Testis (tissue), 3 donors: ENCODE measurements around the gene SESN3. TPM values are rescaled to one million over a fixed set of nuclear protein-coding genes. Genes with fewer than 3 reads are reported as not detected.
A peak's percentile ranks its signal among the peaks of the same experiment; 100 is the strongest.
"Not testable (repeated sequence)": the region's sequence is repeated elsewhere in the genome, so short reads cannot be mapped to it uniquely, and the experiment has no call there.

ENCODE experiments used
- DNase-seq: peaks from one replicate; pipeline ENCODE4 v3.0.0-alpha.2; 2019
- H3K27ac ChIP-seq, 2 donors: fragments of 200-600 bp; sonication (generic); one replicate each; pipeline ENCODE4 v1.5.1; 2019
- H3K27me3 ChIP-seq: fragments of 200-600 bp; sonication (generic); one replicate; pipeline ENCODE4 v1.5.1; 2019
- H3K36me3 ChIP-seq: fragments of 200-600 bp; sonication (generic); one replicate; pipeline ENCODE4 v1.5.1; 2017; ENCODE audit warnings: low read depth; ENCODE audit errors: missing control alignments
- H3K4me1 ChIP-seq: fragments of 200-600 bp; sonication (generic); one replicate; pipeline ENCODE4 v1.5.1; 2019
- H3K4me3 ChIP-seq, 2 donors: fragments of 200-600 bp; sonication (generic); one replicate each; pipeline ENCODE4 v1.5.1; 2017 to 2019
- H3K9me3 ChIP-seq: fragments of 200-600 bp; sonication (generic); one replicate; pipeline ENCODE4 v1.5.1; 2017
- POLR2A ChIP-seq: fragments of 450-650 bp; IDR thresholded peaks from one replicate; pipeline ENCODE4 v1.6.1; 2017; ENCODE audit warnings: antibody characterized with exemption, mild to moderate bottlenecking, moderate library complexity
- whole genome bisulfite sequencing, 2 donors: methylation state at CpG; one replicate each; pipeline ENCODE4 v1.1.5; 2018; 5-methylcytosine and 5-hydroxymethylcytosine counted together
- intact Hi-C: fragments of 100-400 bp; cut with DNase I; formaldehyde crosslinking; loops from one replicate; pipeline ENCODE4 v1.15.1; 2023; ENCODE audit warnings: low total_unique reads
- polyA plus RNA-seq: library from polyadenylated mRNA; stranded (reverse); fragments of 350-450 nt; fragmentation: Illumina TruSeq; extraction: RNeasy Lipid Tissue Mini Kit (QIAGEN cat#74804); gene quantifications from one replicate; pipeline ENCODE4 v1.2.3, GENCODE V29; 2014; ENCODE audit warnings: low read depth, low replicate concordance; ENCODE audit not compliant: insufficient read depth
- total RNA-seq, 2 donors: library from RNA; depleted of rRNA; stranded (reverse); fragments of >200 nt; gene quantifications; one replicate each; pipeline ENCODE4 v1.2.3, GENCODE V29; 2016
- TF ChIP-seq, protein P1 (sequence below), 3 experiments: fragments of 450-650 bp in 2 of 3; fragments of 200-600 bp in 1 of 3; sonication (generic) in 1 of 3; IDR thresholded peaks; one replicate each; pipeline ENCODE4 v1.5.1; 2016 to 2019; ENCODE audit warnings: antibody characterized with exemption in 3 of 3, mild to moderate bottlenecking in 2 of 3, moderate library complexity in 1 of 3

The SESN3 gene
- total and polyA plus RNA-seq, 3 donors from 2014 or later = 27.5 to 106 (median 66.9) TPM

GRCh38 chr11:95230810-95231126 lies 234 bp downstream of the SESN3 start:
- no peaks in the 10 kb centered on the region for H3K36me3 ChIP-seq
- H3K9me3 ChIP-seq = no peaks in the 10 kb centered on the region
- WGBS, 2 donors = 0% methylated on average over 39 of the region's 40 CpGs; no CpG with 5 or more reads in 1 of the 2 donors
- no peaks in the 10 kb centered on the region for H3K4me1 ChIP-seq
- intact Hi-C loops = loop anchor here (5.0 to 10.0 kb wide), 2 partner anchors 78 to 474 kb away; no protein-coding TSS in a partner anchor
- TF ChIP-seq POLR2A = no peak
- TF ChIP-seq, protein P1, sequence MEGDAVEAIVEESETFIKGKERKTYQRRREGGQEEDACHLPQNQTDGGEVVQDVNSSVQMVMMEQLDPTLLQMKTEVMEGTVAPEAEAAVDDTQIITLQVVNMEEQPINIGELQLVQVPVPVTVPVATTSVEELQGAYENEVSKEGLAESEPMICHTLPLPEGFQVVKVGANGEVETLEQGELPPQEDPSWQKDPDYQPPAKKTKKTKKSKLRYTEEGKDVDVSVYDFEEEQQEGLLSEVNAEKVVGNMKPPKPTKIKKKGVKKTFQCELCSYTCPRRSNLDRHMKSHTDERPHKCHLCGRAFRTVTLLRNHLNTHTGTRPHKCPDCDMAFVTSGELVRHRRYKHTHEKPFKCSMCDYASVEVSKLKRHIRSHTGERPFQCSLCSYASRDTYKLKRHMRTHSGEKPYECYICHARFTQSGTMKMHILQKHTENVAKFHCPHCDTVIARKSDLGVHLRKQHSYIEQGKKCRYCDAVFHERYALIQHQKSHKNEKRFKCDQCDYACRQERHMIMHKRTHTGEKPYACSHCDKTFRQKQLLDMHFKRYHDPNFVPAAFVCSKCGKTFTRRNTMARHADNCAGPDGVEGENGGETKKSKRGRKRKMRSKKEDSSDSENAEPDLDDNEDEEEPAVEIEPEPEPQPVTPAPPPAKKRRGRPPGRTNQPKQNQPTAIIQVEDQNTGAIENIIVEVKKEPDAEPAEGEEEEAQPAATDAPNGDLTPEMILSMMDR (IDR thresholded peaks at IDR 0.05) = no peak
- DNase-seq = no peak
- peak overlapping the region; percentile 94 to 95 for H3K4me3 ChIP-seq
- peak overlapping the region; percentile 89 to 93 for H3K27ac ChIP-seq
- no peaks in the 10 kb centered on the region for H3K27me3 ChIP-seq

DNA sequence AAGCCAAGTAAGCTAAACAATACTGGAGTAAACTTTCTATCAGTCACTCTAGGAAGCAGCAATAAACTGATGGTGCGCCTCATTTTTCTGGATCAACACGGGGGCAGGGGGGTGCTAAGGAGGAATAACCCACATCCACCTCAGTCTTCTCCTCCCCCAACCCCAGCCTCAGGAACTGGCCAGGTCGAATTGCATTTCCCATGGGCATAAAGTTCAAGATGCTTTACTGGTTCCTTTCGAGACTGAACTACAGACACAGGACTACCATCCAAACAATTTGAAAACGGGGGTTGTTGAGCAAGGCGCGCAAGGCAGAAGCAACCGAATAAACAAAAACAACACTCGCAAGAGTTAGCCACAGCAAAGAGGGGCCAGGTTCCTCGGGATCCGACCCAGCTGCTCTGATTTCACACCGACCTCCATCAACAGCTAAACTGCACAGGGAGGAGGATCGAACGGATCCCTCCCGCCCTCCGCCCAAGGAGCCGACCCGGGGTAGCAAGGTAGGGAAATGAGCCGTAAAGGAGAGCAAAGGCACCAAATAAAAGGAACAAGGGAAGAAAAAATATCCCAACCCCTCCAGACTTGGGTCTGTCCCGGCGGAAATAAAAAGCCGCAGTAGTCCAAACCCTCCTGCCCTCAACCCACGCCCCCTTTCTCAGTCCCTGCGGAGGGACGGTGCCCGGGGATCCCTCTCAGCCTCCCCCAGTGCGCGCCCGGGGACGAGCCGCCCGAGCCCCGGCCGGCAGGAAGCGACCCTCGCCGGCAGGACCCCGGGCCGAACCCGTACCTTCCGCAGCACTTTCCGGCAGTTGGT lies 801 bp downstream of the SESN3 start:
- intact Hi-C loops = loop anchor here (5.0 to 10.0 kb wide), 2 partner anchors 78 to 475 kb away; no protein-coding TSS in a partner anchor
- Histone ChIP-seq H3K9me3 (no peaks in the 10 kb centered on the region), H3K4me3 (peak overlapping the region; percentile 94 to 95), H3K27ac (peak overlapping the region; percentile 89 to 93), H3K36me3 (no peaks in the 10 kb centered on the region), H3K4me1 (no peaks in the 10 kb centered on the region), H3K27me3 (no peaks in the 10 kb centered on the region)
- WGBS, 2 donors = 0% methylated on average over 20 to 42 of the region's 42 CpGs
- DNase-seq = peak; percentile 28
- TF ChIP-seq POLR2A = no peak
- TF ChIP-seq, protein P1 (IDR thresholded peaks at IDR 0.05) = no peak

- intact Hi-C loops = no loop called here
- no peaks in the 10 kb centered on the region for H3K4me1 ChIP-seq
- TF ChIP-seq, protein P1 (IDR thresholded peaks at IDR 0.05) = no peak
- TF ChIP-seq POLR2A = no peak
Measured at GRCh38 chr11:95229199-95229992, 1.6 kb downstream of the SESN3 start.

GRCh38 chr11:95228081-95228749 lies 2.8 kb downstream of the SESN3 start:
- Histone ChIP-seq H3K4me1 (peaks cover 3% of the 10 kb centered on the region), H3K36me3 (no peaks in the 10 kb centered on the region), H3K27me3 (no peaks in the 10 kb centered on the region), H3K9me3 (no peaks in the 10 kb centered on the region), H3K4me3 (no peak overlapping the region), H3K27ac (peak overlapping the region in 1 of 2 donors; percentile 20)
- intact Hi-C loops = no loop called here
- 71 to 79% methylated on average over 2 of the region's 2 CpGs for WGBS, 2 donors
- TF ChIP-seq, protein P1 (IDR thresholded peaks at IDR 0.05) = no peak
- no peak for TF ChIP-seq POLR2A
- no peak for DNase-seq

More at GRCh38 chr11:95229199-95229992, 1.6 kb downstream of the SESN3 start:
- WGBS, 2 donors = 1% methylated on average over 12 of the region's 12 CpGs
- peak overlapping the region; percentile 94 to 95 for H3K4me3 ChIP-seq
- peak overlapping the region; percentile 29 to 93 for H3K27ac ChIP-seq
- H3K9me3 ChIP-seq = no peaks in the 10 kb centered on the region
- H3K36me3 ChIP-seq = no peaks in the 10 kb centered on the region
- DNase-seq = no peak
- no peaks in the 10 kb centered on the region for H3K27me3 ChIP-seq

- H3K36me3 ChIP-seq, DNase-seq, H3K9me3 ChIP-seq, H3K4me3 ChIP-seq, H3K4me1 ChIP-seq, H3K27me3 ChIP-seq, H3K27ac ChIP-seq, intact Hi-C loops: not testable (repeated sequence)
- WGBS, 2 donors = 76 to 77% methylated on average over 6 of the region's 6 CpGs
Measured at GRCh38 chr11:95227060-95227459, 3.9 kb downstream of the SESN3 start.
